HG02642 (cell line): ENCODE measurements around the gene TSPAN31.

Source experiments
- ATAC-seq: cut with Tn5 transposase; IDR thresholded peaks from one replicate; pipeline ENCODE4 v1.9.1; 2021; ENCODE audit warnings: mild to moderate bottlenecking; ENCODE audit not compliant: unreplicated experiment, poor library complexity

The TSPAN31 gene

GRCh38 chr12:57781244-57781643, 36.4 kb downstream of the TSPAN31 start:
- ATAC-seq = no peak

GRCh38 chr12:57781801-57782200, 37.0 kb downstream of the TSPAN31 start:
- ATAC-seq = no peak

- ATAC-seq = no peak
Observed at GRCh38 chr12:57782243-57782607, 37.4 kb downstream of the TSPAN31 start.

GRCh38 chr12:57782608-57783465, 38.0 kb downstream of the TSPAN31 start, which contains the start of gene TSFM:
TSS of gene TSFM (plus strand) at chr12:57782787. CDS start at chr12:57782802, 15 bp downstream.
- ATAC-seq = peak; percentile 83

GRCh38 chr12:57783466-57783801, 38.6 kb downstream of the TSPAN31 start:
- no peak for ATAC-seq

GRCh38 chr12:57783861-57784260, 39.0 kb downstream of the TSPAN31 start:
- no peak for ATAC-seq

GRCh38 chr12:57793920-57794319, 49.1 kb downstream of the TSPAN31 start:
- ATAC-seq = no peak

- ATAC-seq = no peak
Observed at GRCh38 chr12:57795354-57795753, 50.5 kb downstream of the TSPAN31 start.

- no peak for ATAC-seq
Observed at GRCh38 chr12:57796996-57797395, 52.2 kb downstream of the TSPAN31 start.

- ATAC-seq = no peak
Observed at GRCh38 chr12:57797933-57798332, 53.1 kb downstream of the TSPAN31 start.
